Measurements from ENCODE around the gene MYO16.

DNA sequence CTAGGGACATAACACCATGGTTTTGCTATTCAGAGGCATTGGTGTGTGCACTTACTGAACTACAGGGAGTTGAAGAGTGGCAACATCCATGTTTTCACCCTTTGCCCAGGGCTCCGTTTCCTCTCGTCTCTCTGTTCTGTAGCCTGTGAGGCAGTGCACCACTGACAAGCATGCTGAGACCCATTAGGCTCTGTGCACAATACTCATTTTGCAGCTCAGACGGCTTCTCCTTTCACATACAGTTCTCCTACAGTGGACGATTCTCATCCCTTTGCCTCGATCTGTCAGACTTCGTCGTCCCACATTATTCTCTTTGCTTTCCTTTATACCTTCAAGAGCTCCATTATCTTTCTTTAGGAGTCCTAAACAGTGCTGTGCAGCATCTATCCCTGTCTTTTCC, 403.7 kb downstream of the MYO16 start:
- TF ChIP-seq BCL11A (tag by site-specific recombination; IDR thresholded peaks at IDR 0.05; ENCODE audit: low read depth) (no peak), ZNF776 (tag by site-specific recombination; IDR thresholded peaks at IDR 0.05; ENCODE audit: borderline replicate concordance) (no peak), PRDM1 (tag by site-specific recombination; IDR thresholded peaks at IDR 0.05) (no peak), ZNF664 (tag by site-specific recombination; IDR thresholded peaks at IDR 0.05) (no peak), ZNF433 (tag by site-specific recombination; IDR thresholded peaks at IDR 0.05; ENCODE audit: low read depth) (no peak)
- TF ChIP-seq, protein P1, sequence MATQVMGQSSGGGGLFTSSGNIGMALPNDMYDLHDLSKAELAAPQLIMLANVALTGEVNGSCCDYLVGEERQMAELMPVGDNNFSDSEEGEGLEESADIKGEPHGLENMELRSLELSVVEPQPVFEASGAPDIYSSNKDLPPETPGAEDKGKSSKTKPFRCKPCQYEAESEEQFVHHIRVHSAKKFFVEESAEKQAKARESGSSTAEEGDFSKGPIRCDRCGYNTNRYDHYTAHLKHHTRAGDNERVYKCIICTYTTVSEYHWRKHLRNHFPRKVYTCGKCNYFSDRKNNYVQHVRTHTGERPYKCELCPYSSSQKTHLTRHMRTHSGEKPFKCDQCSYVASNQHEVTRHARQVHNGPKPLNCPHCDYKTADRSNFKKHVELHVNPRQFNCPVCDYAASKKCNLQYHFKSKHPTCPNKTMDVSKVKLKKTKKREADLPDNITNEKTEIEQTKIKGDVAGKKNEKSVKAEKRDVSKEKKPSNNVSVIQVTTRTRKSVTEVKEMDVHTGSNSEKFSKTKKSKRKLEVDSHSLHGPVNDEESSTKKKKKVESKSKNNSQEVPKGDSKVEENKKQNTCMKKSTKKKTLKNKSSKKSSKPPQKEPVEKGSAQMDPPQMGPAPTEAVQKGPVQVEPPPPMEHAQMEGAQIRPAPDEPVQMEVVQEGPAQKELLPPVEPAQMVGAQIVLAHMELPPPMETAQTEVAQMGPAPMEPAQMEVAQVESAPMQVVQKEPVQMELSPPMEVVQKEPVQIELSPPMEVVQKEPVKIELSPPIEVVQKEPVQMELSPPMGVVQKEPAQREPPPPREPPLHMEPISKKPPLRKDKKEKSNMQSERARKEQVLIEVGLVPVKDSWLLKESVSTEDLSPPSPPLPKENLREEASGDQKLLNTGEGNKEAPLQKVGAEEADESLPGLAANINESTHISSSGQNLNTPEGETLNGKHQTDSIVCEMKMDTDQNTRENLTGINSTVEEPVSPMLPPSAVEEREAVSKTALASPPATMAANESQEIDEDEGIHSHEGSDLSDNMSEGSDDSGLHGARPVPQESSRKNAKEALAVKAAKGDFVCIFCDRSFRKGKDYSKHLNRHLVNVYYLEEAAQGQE (tag by site-specific recombination; IDR thresholded peaks at IDR 0.05), result no peak
- TF ChIP-seq, protein P2, sequence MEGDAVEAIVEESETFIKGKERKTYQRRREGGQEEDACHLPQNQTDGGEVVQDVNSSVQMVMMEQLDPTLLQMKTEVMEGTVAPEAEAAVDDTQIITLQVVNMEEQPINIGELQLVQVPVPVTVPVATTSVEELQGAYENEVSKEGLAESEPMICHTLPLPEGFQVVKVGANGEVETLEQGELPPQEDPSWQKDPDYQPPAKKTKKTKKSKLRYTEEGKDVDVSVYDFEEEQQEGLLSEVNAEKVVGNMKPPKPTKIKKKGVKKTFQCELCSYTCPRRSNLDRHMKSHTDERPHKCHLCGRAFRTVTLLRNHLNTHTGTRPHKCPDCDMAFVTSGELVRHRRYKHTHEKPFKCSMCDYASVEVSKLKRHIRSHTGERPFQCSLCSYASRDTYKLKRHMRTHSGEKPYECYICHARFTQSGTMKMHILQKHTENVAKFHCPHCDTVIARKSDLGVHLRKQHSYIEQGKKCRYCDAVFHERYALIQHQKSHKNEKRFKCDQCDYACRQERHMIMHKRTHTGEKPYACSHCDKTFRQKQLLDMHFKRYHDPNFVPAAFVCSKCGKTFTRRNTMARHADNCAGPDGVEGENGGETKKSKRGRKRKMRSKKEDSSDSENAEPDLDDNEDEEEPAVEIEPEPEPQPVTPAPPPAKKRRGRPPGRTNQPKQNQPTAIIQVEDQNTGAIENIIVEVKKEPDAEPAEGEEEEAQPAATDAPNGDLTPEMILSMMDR (tag by site-specific recombination; IDR thresholded peaks at IDR 0.05), result no peak

Measured in HEK293 (cell line).